ENCODE measurements around the gene DIAPH2.

DIAPH2 gene

GRCh38 chrX:97481228-97481627 is 796.6 kb downstream of the DIAPH2 start:
- Mint-ChIP-seq H3K36me3 (ENCODE audit: low read depth) (no peaks in the 10 kb centered on the region), H3K4me3 (no peak overlapping the region), H3K27ac (no peak overlapping the region), H3K4me1 (peaks cover 23% of the 10 kb centered on the region), H3K9me3 (no peaks in the 10 kb centered on the region), H3K27me3 (ENCODE audit: low read depth, poor library complexity) (no peaks in the 10 kb centered on the region)
- DNase-seq = no peak
- TF ChIP-seq CTCF (IDR thresholded peaks at IDR 0.05) = no peak

- peak overlapping the region; percentile 56 for H3K27ac Mint-ChIP-seq
- no peak for TF ChIP-seq CTCF (IDR thresholded peaks at IDR 0.05)
- H3K27me3 Mint-ChIP-seq (ENCODE audit: low read depth, poor library complexity) = no peaks in the 10 kb centered on the region
- H3K4me3 Mint-ChIP-seq = no peak overlapping the region
- H3K9me3 Mint-ChIP-seq = no peaks in the 10 kb centered on the region
- no peaks in the 10 kb centered on the region for H3K36me3 Mint-ChIP-seq (ENCODE audit: low read depth)
- DNase-seq = no peak
- peaks cover 23% of the 10 kb centered on the region for H3K4me1 Mint-ChIP-seq
Observed at GRCh38 chrX:97482666-97483300, 798.1 kb downstream of the DIAPH2 start.

GRCh38 chrX:97490656-97491055 is 806.0 kb downstream of the DIAPH2 start:
- Mint-ChIP-seq H3K9me3 (peaks cover 18% of the 10 kb centered on the region), H3K4me3 (no peak overlapping the region)

GRCh38 chrX:97494756-97495372 is 810.2 kb downstream of the DIAPH2 start:
- H3K27me3 Mint-ChIP-seq (ENCODE audit: low read depth, poor library complexity) = no peaks in the 10 kb centered on the region
- no peaks in the 10 kb centered on the region for H3K4me1 Mint-ChIP-seq
- peaks cover 5% of the 10 kb centered on the region for H3K36me3 Mint-ChIP-seq (ENCODE audit: low read depth)
- H3K4me3 Mint-ChIP-seq = no peak overlapping the region
- H3K9me3 Mint-ChIP-seq = peaks cover 18% of the 10 kb centered on the region
- peak overlapping the region; percentile 75 for H3K27ac Mint-ChIP-seq
- no peak for TF ChIP-seq CTCF (IDR thresholded peaks at IDR 0.05)
- no peak for DNase-seq

More at GRCh38 chrX:97490656-97491055, 806.0 kb downstream of the DIAPH2 start:
- no peak for TF ChIP-seq CTCF (IDR thresholded peaks at IDR 0.05)
- Mint-ChIP-seq H3K36me3 (ENCODE audit: low read depth) (peaks cover 5% of the 10 kb centered on the region), H3K27me3 (ENCODE audit: low read depth, poor library complexity) (no peaks in the 10 kb centered on the region), H3K4me1 (no peaks in the 10 kb centered on the region), H3K27ac (no peak overlapping the region)
- no peak for DNase-seq

GRCh38 chrX:97498093-97498492 is 813.5 kb downstream of the DIAPH2 start:
- Mint-ChIP-seq H3K4me1 (no peaks in the 10 kb centered on the region), H3K9me3 (peaks cover 6% of the 10 kb centered on the region), H3K27me3 (ENCODE audit: low read depth, poor library complexity) (no peaks in the 10 kb centered on the region), H3K36me3 (ENCODE audit: low read depth) (no peaks in the 10 kb centered on the region), H3K4me3 (no peak overlapping the region), H3K27ac (no peak overlapping the region)
- DNase-seq = no peak
- no peak for TF ChIP-seq CTCF (IDR thresholded peaks at IDR 0.05)

- Mint-ChIP-seq H3K27ac (no peak overlapping the region), H3K27me3 (ENCODE audit: low read depth, poor library complexity) (no peaks in the 10 kb centered on the region), H3K4me3 (no peak overlapping the region), H3K4me1 (no peaks in the 10 kb centered on the region), H3K9me3 (no peaks in the 10 kb centered on the region), H3K36me3 (ENCODE audit: low read depth) (no peaks in the 10 kb centered on the region)
- no peak for DNase-seq
- no peak for TF ChIP-seq CTCF (IDR thresholded peaks at IDR 0.05)
Observed at GRCh38 chrX:97504431-97504830, 819.8 kb downstream of the DIAPH2 start.

All from nephron progenitor cell (in vitro differentiated cells).